Tibial nerve (tissue), 4 donors: Measurements from ENCODE around the gene PLCH2. TPM values are rescaled to one million over a fixed set of nuclear protein-coding genes. Genes with fewer than 3 reads are reported as not detected.

Source experiments
- DNase-seq, 2 donors: peaks; one replicate each; pipeline ENCODE4 v3.0.0-alpha.2; 2019; ENCODE audit warnings: low spot score in 2 of 2
- H3K27ac ChIP-seq, 4 donors: fragments of 200-600 bp; sonication (generic) in 3 of 4; one replicate each; pipeline ENCODE4 v1.5.1; 2017 to 2019; ENCODE audit warnings: mild to moderate bottlenecking in 1 of 4
- H3K27me3 ChIP-seq, 2 donors: fragments of 200-600 bp; sonication (generic) in 1 of 2; one replicate each; pipeline versions ENCODE4 v1.5.1 to v1.6.0; 2017 to 2019
- H3K36me3 ChIP-seq, 3 donors: fragments of 200-600 bp; sonication (generic); one replicate each; pipeline ENCODE4 v1.5.1; 2018 to 2019
- H3K4me1 ChIP-seq, 4 donors: fragments of 200-600 bp; sonication (generic) in 3 of 4; one replicate each; pipeline ENCODE4 v1.5.1; 2017 to 2019
- H3K4me3 ChIP-seq, 4 donors: fragments of 200-600 bp; sonication (generic) in 3 of 4; one replicate each; pipeline ENCODE4 v1.5.1; 2017 to 2019; ENCODE audit warnings: mild to moderate bottlenecking in 1 of 4, moderate library complexity in 1 of 4
- H3K9me3 ChIP-seq, 4 donors: fragments of 200-600 bp; sonication (generic) in 3 of 4; one replicate each; pipeline ENCODE4 v1.5.1; 2017 to 2019
- CTCF ChIP-seq, 5 experiments: fragments of 200-600 bp in 3 of 5; fragments of 450-650 bp in 2 of 5; sonication (generic) in 3 of 5; IDR thresholded peaks; one replicate each; pipeline ENCODE4 v1.5.1; 2016 to 2019; ENCODE audit warnings: antibody characterized with exemption in 5 of 5, mild to moderate bottlenecking in 3 of 5, moderate library complexity in 2 of 5
- EP300 ChIP-seq, 2 donors: sonication (generic); formaldehyde crosslinking; IDR thresholded peaks; one replicate each; pipeline ENCODE4 v1.6.1; 2017; ENCODE audit warnings: antibody characterized with exemption in 2 of 2, mild to moderate bottlenecking in 1 of 2
- POLR2A ChIP-seq, 2 donors: fragments of 450-650 bp; IDR thresholded peaks; one replicate each; pipeline ENCODE4 v1.6.1; 2017; ENCODE audit warnings: antibody characterized with exemption in 2 of 2, mild to moderate bottlenecking in 2 of 2, moderate library complexity in 2 of 2
- WGBS, 2 donors: methylation state at CpG; one replicate each; pipeline ENCODE4 v1.1.5; 2018; 5-methylcytosine and 5-hydroxymethylcytosine counted together
- total RNA-seq, 4 donors: library from RNA; depleted of rRNA; stranded (reverse); fragments of >200 nt; gene quantifications; one replicate each; pipeline ENCODE4 v1.1.0, GENCODE V29; 2016

PLCH2 gene
- total RNA-seq, 4 donors from 2014 or later = 0.21 to 0.59 (median 0.26) TPM

- no peak for TF ChIP-seq CTCF (IDR thresholded peaks at IDR 0.05)
- no peak for TF ChIP-seq EP300 (IDR thresholded peaks at IDR 0.05)
- no peak for TF ChIP-seq POLR2A (IDR thresholded peaks at IDR 0.05)
- peaks cover 0 to 90% of the 10 kb centered on the region in 2 donors for H3K27me3 ChIP-seq
- H3K4me1 ChIP-seq = peaks cover 0 to 9% (median 0%) of the 10 kb centered on the region in 4 donors
- no peak for DNase-seq
- no peak overlapping the region for H3K4me3 ChIP-seq
- no peaks in the 10 kb centered on the region for H3K9me3 ChIP-seq
- no peaks in the 10 kb centered on the region for H3K36me3 ChIP-seq
- WGBS, 2 donors = 43 to 46% methylated on average over 12 to 22 of the region's 25 CpGs
- H3K27ac ChIP-seq = no peak overlapping the region
These were observed 6.8 kb upstream of the PLCH2 start for GRCh38 chr1:2469103-2469940.

- Histone ChIP-seq H3K27me3 (peaks cover 0 to 78% of the 10 kb centered on the region in 2 donors), H3K4me1 (peaks cover 0 to 9% (median 0%) of the 10 kb centered on the region in 4 donors), H3K36me3 (no peaks in the 10 kb centered on the region), H3K27ac (no peak overlapping the region), H3K9me3 (no peaks in the 10 kb centered on the region), H3K4me3 (no peak overlapping the region)
- no peak for TF ChIP-seq POLR2A (IDR thresholded peaks at IDR 0.05)
- no peak for TF ChIP-seq EP300 (IDR thresholded peaks at IDR 0.05)
- no peak for TF ChIP-seq CTCF (IDR thresholded peaks at IDR 0.05)
- WGBS, 2 donors = 22 to 31% methylated on average over 21 to 24 of the region's 27 CpGs
- DNase-seq = no peak
These were observed 5.6 kb upstream of the PLCH2 start for GRCh38 chr1:2470290-2471158.

GRCh38 chr1:2471159-2471471, 5.0 kb upstream of the PLCH2 start:
- no peaks in the 10 kb centered on the region for H3K36me3 ChIP-seq
- DNase-seq = no peak
- H3K4me1 ChIP-seq = peaks cover 0 to 9% (median 0%) of the 10 kb centered on the region in 4 donors
- peaks cover 0 to 72% of the 10 kb centered on the region in 2 donors for H3K27me3 ChIP-seq
- whole genome bisulfite sequencing, 2 donors = 50 to 75% methylated on average over 3 to 7 of the region's 7 CpGs
- H3K27ac ChIP-seq = no peak overlapping the region
- no peaks in the 10 kb centered on the region for H3K9me3 ChIP-seq
- TF ChIP-seq POLR2A (IDR thresholded peaks at IDR 0.05) = no peak
- TF ChIP-seq CTCF (IDR thresholded peaks at IDR 0.05) = no peak
- no peak for TF ChIP-seq EP300 (IDR thresholded peaks at IDR 0.05)
- H3K4me3 ChIP-seq = no peak overlapping the region

- peaks cover 0 to 67% of the 10 kb centered on the region in 2 donors for H3K27me3 ChIP-seq
- TF ChIP-seq POLR2A (IDR thresholded peaks at IDR 0.05) (no peak), CTCF (IDR thresholded peaks at IDR 0.05) (no peak), EP300 (IDR thresholded peaks at IDR 0.05) (no peak)
These were observed 4.5 kb upstream of the PLCH2 start for GRCh38 chr1:2471587-2472001.

More at GRCh38 chr1:2471587-2472001, 4.5 kb upstream of the PLCH2 start:
- Histone ChIP-seq H3K4me1 (peaks cover 0 to 9% (median 0%) of the 10 kb centered on the region in 4 donors), H3K27ac (no peak overlapping the region), H3K36me3 (no peaks in the 10 kb centered on the region), H3K9me3 (no peaks in the 10 kb centered on the region), H3K4me3 (no peak overlapping the region)
- WGBS, 2 donors = 77 to 88% methylated on average over 6 to 8 of the region's 15 CpGs
- DNase-seq = no peak
